GM18873 (cell line): ENCODE data around the gene SLC8A2.

Source experiments
- ATAC-seq: cut with Tn5 transposase; IDR thresholded peaks from one replicate; pipeline ENCODE4 v1.9.1; 2021; ENCODE audit warnings: mild to moderate bottlenecking, moderate library complexity, moderate number of reproducible peaks; ENCODE audit not compliant: unreplicated experiment, low FRiP score

SLC8A2 gene

DNA sequence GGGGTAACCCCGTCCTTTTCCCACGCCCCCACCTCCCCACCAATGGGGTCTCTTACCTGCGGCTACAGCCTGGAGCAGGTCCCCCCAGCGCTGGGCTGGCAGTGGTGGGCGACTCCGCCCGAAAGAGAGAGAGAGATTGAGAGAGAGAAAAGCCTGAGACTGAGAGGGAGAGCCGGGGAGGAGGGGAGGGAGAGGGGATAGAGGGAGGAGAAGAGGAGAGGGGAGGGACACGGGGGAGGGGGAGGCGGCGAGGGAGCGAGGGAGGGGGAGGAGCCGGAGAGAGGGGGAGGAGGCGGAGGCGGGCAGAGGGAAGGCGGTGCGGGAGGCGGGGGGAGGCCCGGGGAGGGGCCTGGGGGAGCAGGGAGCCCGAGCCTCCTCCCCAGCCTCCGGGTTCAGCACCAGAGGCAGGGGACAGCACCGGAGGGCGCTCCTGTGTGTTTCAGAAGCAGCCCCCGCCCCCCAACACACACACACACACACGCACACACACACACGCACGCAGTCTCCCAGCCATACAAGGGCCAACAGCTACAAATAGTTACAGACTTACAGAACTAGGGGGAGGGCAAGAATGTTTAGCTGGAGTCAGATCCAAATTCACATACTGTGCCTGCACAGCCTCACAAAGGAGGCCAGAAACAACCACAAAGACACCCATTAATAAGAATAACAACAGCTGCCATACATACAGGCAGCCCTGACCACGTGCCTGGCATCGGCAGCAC lies at the start of gene SLC8A2:
Gene SLC8A2, minus strand, starts transcription at position 161 of the 725 bp plus-strand sequence. CDS start 5,490 bp downstream, outside the sequence.
- no peak for ATAC-seq

DNA sequence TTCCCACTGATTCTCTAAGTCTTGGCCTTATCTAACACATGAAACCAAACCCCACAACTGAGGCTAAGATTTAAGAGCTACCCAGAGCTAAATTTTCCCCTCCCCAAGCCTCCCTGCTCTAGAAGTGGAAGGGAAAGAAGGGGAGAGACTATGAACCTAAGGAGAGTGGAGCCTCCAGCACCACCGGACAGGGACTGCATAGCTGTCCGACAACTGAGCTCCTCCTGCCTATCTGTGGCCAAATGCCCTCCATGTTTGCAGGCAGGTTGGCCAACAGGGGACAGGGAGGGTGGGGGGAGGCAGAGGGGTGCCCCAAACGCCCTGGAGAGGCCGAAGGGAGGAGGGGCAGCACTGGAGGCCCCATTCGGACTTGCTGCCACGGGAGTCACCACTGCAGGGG lies 49.1 kb upstream of the SLC8A2 start:
- ATAC-seq, result no peak

GRCh38 chr19:47520343-47520806 lies 48.7 kb upstream of the SLC8A2 start:
- no peak for ATAC-seq

DNA sequence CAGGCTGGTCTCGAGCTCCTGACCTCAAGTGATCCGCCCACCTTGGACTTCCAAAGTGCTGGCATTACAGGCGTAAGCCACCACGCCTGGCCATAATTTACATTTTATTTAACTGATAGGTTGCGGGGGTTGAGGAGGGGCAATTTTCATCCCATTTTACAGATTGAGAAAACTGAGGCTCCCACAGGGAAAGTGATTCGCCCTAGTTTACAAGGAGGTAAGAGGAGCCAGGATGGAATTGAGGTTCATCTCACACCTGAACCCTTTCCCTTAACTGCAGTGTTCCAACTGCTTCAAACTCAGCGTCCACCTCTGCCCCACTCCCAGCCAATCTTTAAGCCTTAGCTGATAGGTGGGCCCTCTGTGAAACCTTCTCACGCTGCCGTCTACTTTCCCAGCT lies 47.2 kb upstream of the SLC8A2 start:
- no peak for ATAC-seq

DNA sequence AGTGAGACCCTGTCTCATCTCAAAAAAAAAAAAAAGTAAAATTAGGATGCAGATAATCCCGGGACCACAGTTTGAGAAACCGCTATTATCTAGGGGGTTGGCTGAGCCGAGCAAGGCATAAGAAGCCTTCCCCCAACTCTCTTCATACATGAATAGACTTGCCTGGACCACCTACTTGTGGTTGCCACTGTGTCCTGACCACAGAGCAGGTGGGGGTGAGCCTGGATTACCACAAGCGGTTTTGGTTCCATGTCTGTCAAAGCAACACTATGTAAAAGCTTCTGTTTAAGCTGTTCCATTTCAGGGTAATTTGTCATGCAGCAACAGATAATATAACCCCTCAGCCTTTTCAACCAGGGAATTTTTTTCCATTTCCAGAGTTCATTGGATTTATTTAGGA lies 46.4 kb upstream of the SLC8A2 start:
- ATAC-seq, result no peak

DNA sequence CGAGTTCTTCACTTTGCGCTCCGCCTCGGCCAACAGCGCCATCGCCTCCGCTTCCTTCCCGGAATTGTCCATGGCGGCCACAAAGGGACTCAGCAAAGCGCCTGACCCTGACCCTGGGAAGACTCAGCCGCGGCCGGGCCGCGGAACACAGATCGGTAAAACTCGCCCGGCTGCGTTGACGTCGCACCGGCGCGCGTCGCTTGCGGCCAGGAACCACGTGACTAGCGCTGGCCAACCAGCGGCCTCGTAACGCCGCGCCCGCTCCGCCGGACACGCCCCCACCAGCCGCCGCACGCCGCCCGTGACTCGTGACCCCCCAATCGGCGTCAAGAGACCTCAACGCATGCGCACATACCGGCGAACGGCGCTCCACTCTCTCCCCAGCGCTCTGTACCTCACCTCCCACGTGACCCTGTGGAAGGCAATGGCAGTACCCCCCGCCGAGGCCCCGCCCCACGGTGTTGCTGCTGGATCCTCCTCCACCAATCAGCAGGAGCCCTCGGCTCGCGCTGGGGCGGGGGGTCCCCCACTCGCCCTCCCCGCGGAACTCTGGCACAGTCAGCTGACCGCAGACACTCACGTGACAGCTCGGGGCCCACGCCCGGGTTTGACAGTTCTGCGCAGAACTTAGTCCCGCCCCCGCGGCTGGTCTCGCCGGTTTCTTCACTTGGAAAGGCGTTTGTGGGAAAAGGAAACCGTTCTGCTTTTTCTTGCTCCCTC lies 43.3 kb upstream of the SLC8A2 start, which contains the start of gene NAPA:
Gene NAPA, minus strand, starts transcription at position 195 of the 720 bp plus-strand sequence. Its CDS starts 123 bp downstream, at position 72.
- ATAC-seq, result peak; percentile 81

DNA sequence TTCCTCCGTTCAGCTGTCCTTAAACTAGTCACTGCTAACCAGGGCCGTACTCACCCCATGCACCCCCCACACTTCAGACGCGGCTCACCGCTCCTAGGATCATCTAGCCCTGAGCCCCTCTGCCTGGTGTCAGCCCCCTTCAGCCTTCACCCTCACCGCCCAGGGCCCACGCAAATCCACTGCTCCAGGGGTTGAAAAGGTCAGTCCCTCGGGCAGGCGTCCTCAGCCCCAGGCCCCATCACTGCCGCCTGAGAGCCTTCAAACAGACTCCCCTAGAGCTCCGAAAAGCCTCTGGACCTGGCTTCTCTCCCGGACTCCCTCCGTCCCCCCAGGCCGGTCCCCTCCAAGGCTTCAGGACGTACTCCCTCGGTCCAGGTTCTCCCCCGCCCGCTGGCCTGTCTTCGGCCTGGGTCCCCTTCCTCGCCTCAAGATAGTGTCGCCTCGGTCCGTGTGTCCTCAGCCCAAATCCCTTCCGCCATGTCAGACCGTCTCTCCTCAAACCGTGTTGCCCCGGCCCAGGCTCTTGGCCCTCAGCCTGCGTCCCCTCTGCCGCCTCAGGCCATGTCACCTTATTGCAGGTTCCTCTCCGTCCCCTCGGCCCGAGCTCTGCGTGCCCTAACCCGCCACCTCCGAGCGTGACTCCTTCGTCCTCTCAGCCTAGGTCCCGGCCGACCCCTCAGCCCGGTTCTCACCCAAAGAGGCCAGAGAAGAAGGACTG lies 42.6 kb upstream of the SLC8A2 start:
- no peak for ATAC-seq

GRCh38 chr19:47512948-47513319 lies 41.2 kb upstream of the SLC8A2 start:
- ATAC-seq, result no peak

GRCh38 chr19:47512183-47512947 lies 40.7 kb upstream of the SLC8A2 start:
- no peak for ATAC-seq

- ATAC-seq, result no peak
These were observed 40.0 kb upstream of the SLC8A2 start for GRCh38 chr19:47511681-47512080.

DNA sequence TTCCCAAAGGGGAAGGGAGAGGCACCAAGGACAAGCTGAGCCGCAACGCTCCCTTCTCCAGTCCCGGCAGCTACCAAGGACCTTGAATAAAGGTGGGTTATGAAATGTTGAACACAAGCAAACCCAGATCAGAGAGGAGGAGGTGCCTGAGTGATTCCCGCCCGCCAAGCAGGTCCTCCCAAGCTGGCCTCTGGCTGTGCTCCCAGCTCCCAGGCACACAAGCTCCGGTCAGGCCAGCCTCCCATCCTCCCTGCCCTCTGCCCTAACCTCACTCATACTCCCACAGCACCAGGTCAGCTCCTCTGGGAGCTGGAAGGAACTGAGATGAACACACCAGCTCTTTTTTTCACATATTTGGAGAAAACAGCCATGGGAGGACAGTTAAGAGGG lies 39.4 kb upstream of the SLC8A2 start:
- no peak for ATAC-seq

DNA sequence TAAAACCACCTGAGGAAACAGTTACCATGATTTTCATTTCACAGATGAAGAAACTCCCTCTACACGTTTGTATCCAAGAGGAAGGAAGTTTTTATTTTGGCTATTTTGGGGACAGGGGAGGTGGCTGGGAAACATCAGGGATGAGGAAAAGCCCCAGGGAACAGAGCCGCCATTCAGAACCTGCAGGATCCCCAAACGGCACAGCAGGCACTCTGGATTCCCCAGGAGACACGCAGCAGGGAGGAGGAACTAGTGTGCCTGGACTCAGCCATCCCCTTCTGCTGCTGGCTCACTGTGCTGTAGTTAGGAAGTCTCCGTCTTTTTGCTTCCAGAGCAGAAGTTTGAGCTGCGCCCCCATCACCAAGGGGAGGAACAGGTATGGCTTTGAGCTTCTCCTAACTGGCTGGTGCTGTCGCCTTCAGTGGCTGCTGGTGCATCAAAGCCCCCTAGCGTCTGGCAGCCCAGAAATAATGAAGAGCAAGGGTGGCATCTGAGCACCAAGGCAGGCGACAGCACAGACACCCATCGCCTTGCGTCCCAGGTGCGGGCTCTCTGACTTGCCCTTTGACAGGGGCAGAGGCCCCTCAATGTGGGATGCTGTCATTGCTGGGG lies 38.9 kb upstream of the SLC8A2 start:
- no peak for ATAC-seq

DNA sequence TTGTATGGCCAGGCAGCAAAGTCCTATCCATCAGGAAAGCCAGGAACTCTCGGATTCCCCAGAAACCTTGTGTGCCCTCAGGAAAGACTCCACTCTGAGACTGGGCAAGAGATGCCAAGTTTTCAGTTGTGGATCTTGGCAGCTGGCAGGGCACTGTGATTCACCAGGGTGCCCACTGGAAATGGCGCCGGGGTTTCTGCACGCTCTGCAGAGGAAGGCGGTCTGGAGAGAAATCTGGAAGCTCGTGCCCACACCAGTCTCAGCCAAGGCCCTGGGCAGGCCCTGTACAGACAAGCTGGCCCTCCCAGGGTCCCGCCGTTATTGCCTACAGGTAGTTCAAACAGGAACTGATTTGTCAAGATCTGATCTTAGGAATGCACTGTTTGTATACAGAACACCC lies 38.3 kb upstream of the SLC8A2 start:
- ATAC-seq, result no peak

- ATAC-seq, result no peak
These were observed 37.6 kb upstream of the SLC8A2 start for GRCh38 chr19:47509170-47509847.

DNA sequence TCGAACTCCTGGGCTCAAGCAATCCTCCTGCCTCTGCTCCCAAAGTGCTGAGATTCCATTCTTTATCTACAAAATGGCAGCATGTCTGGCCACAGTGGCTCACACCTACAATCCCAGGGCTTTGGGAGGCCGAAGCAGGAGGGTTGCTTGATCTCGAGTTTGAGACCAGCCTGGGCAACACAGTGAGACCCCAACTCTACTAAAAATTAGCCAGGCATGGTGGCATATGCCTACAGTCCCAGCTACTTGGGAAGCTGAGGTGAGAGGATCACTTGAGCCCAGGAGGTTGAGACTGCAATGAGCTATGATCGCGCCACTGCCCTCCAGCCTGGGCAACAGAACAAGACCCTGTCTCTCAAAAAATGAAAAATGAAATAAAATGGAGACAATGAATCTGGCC lies 37.0 kb upstream of the SLC8A2 start:
- no peak for ATAC-seq

DNA sequence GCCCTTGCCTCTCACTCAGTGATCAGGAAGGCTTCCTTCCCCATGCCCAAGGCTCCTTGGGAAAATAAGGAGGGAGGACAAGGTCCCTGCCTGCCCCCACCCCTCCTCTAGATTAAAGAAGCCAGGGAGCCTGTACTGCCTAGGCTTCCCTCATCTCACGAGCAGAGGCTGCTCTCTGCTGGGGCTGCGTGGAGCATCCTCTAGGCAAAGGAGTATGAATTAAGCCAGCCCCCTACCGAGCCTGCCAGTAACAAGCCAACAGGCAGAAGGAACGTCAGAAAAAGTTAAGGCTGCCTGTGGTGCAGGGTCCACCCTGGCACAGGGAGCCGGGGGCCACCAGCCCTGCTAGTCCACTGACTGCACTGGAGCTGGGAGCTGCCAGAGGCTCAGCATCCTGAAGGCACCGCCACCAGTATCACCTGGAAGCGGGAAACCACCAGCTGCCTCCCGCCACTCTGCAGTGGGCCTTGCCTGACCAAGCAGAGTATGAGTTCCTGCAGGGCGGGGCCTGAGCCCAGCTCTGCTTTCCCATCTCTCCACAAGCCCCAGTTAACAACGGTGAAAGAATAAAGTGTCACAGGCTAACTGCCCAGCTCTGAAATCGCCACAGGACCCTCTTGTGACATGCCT lies 36.3 kb upstream of the SLC8A2 start:
- ATAC-seq, result no peak

DNA sequence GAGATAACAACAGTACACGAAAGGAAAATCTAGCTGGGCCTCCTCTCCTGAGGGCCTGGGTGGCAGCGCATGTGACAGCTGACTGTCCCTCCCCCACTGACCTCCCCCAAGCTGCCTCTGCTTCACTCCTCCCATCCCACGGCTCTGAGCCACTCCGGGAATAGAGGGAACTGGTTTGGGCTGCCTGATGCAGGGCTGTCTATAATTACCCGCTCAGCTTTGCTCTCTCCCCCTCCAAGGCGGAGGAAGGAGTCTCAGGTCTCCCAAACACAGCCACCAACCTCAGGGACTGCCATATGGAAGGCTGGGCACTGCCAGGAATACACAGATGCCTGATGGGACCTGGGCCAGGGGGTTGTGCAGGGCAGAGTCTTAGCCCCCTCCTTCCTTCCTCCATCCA lies 35.3 kb upstream of the SLC8A2 start:
- no peak for ATAC-seq

DNA sequence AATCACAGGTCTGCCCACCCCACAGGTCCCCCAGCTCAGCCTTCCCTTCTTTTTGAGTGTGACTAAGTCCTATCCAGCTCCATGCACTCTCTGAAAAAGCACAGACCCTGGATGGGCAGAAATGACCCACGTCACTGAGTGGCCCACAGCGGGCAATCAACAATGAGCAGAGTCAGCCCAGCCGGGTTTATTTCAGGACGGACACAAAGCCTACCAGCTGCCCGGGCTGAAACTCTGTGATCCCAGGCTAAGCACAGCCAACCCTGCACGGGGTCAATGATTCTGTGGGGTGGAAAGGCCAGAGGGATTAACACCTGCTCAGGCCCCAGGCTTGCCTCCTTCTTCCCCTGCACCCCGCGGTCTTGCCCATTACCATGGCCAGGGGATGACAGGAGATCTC lies 34.8 kb upstream of the SLC8A2 start:
- no peak for ATAC-seq

DNA sequence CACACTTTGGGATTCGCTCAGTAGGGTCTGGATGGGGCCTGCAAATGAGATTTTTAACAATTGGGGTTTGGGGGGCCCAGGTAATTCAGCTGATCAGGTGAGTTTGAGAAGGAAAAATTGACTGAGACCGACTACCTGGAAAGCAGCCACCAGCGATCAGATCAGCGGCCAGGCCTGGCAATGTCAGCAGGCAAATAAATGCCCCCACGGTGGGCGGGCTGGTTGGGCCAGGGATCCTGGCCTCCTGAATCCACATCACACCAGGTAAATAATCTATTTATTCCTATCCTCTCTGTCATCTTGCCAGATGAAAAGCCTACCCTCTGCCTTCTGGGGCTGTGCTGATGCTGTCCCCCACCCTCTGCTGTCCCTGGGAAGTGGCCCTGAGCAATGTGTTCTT lies 33.8 kb upstream of the SLC8A2 start:
- ATAC-seq, result no peak
